HG02938 (cell line): Measurements from ENCODE around the gene MFAP1.
A peak's percentile ranks its signal among the peaks of the same experiment; 100 is the strongest.
"Not testable (repeated sequence)": the region's sequence is repeated elsewhere in the genome, so short reads cannot be mapped to it uniquely, and the experiment has no call there.

Experiments
- ATAC-seq: cut with Tn5 transposase; IDR thresholded peaks from one replicate; pipeline ENCODE4 v1.9.1; 2021; ENCODE audit warnings: mild to moderate bottlenecking, moderate library complexity; ENCODE audit not compliant: unreplicated experiment

Gene MFAP1

GRCh38 chr15:43825305-43825704 is 815 bp upstream of the MFAP1 start:
- ATAC-seq, result not testable (repeated sequence)

DNA sequence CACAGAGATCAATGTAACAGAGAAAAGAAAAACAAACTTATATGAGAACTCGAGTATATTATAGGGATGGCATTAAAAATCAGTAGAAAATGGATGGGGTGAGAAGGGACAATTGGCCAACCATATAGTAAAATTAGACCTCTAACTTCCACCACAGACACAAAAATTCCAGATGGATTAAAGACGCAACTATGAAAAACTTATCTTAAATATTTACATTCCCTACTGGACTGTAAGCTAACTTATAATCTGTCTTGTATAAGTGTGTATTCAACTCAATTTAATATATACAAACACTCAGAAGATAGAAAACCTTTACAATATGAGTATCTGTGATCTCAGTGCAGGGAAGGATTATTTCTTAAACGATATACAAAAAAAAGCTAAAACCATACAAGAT is 3.0 kb downstream of the MFAP1 start:
- no peak for ATAC-seq

DNA sequence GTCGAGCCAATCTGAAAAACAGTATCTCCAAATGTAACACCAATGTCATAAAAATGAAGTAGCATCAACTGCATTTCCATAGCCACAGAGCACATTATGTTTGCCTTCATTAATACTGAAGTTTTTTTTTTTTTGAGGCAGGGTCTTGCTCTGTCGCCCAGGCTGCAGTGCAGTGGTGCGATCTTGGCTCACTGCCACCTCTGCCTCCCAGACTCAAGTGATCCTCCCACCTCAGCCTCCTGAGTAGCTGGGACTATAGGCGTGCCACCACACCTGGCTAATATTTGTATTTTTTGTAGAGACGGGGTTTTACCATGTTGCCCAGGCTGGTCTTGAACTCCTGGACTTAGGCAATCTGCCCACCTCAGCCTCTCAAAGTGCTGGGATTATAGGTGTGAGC is 9.4 kb downstream of the MFAP1 start:
- ATAC-seq, result not testable (repeated sequence)

DNA sequence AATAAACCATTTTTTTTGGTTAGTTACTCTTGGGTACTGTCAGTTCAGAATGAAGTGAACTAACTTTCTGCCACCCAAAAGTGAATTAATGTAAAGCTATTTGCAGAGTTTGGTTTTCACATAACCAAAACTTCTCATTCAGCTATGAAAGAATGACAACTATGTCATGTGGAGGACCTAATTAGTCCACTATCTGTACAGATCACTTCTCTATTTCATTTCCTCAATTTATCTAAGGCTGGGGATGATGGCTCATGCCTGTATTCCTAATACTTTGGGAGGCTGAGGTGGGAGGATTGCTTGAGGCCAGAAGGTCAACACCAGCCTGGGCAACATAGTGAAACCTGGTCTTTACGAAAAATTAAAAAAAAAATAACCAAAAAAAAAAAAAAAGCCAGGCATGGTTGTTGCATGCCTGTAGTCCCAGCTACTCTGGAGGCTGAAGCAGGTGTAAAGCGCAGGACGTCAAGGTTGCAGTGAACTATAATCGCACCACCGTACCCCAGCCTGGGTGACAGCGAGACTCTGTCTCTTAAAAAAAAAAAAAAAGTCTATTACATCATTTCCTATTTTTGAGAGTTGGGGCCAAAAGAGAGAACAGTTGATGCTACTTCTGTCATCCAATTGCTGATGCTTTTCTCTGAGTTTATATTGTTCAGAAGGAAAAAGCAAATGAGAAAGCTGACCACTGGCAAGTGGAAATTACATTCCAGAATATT is 15.4 kb downstream of the MFAP1 start:
- ATAC-seq, result peak; percentile 65

- no peak for ATAC-seq
Measured at GRCh38 chr15:43808435-43808950, 16.0 kb downstream of the MFAP1 start.

GRCh38 chr15:43802676-43803075 is 21.8 kb downstream of the MFAP1 start:
- not testable (repeated sequence) for ATAC-seq

GRCh38 chr15:43800286-43801141 is 24.0 kb downstream of the MFAP1 start, which contains the start of gene HYPK:
Gene HYPK, plus strand, starts transcription at chr15:43800599. Its CDS starts 24 bp downstream, at chr15:43800623.
- peak; percentile 79 for ATAC-seq

DNA sequence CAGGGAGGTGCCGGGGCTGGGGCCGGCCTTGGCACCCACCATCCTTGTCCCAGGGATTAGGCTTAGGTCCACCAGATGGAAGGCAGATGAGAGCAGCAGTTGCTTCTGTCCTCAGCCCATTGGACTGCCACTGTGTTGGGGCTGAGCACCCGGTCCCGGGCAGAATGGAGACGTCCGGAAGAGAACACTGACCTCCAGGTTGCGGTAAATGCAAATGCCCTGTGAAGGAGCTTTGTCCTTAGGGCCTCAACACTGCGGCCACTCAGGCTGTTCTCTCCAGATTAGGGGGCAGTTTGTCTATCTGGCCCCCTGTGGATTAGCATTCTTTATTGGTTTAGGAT is 24.6 kb downstream of the MFAP1 start, which contains the start of gene SERINC4:
TSS of gene SERINC4 (minus strand) at position 276 of the 341 bp plus-strand sequence. CDS start at position 42, 234 bp downstream.
- ATAC-seq, result no peak

DNA sequence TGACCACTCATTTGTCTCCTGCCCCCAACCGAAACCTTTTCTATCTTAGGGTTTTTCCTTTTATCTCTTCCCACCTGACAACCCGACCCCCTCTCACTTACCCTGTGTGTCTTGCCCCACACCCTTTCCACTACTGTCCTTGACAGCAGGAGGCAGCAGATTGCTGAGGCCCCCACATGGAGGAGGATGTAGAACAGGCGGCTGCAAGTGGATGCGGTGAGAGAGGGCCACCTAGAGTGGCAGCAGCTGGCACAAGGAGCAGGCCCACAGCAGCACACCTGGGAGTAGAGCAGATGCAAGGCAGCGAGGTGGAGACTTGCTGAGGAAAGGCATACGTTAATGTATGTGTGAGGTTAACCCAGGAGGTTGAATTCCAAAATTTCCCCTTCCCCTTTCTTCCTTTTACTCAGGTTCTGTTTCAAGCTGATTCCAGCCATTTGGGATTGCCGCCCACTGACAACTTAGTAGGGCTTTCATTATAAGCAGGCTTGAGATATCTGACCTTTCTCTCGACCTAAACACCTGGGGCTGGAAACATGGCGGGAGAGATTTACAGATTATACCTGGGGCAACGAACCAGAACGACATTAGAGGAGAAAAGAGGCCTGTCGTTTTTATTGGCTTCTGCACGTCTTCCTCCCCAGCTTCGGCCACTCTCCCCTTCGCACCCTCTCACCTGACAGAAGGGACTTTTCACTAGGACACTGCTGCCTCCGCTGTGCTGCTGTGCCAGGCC is 25.1 kb downstream of the MFAP1 start:
- ATAC-seq, result no peak

- ATAC-seq, result no peak
Measured at GRCh38 chr15:43796566-43796965, 27.9 kb downstream of the MFAP1 start.

DNA sequence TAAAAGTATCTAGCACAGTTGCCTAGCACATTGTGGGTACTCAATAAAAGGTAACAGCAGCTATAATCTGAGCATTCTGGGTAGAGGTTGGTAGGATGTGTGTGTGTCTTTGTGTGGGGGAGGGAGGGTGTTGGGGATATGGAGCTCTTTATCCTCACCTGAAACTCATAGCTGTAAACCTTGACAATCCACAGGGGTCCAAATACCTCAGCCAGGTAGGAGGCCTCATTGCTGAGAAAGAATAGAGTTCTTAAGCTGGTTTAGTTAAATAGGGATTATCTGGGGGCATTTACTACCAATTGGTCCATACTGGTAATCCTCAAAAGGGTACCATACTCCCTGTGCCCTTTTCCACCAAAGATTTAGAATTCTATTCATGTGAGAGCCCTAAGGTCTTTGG is 28.5 kb downstream of the MFAP1 start:
- no peak for ATAC-seq

DNA sequence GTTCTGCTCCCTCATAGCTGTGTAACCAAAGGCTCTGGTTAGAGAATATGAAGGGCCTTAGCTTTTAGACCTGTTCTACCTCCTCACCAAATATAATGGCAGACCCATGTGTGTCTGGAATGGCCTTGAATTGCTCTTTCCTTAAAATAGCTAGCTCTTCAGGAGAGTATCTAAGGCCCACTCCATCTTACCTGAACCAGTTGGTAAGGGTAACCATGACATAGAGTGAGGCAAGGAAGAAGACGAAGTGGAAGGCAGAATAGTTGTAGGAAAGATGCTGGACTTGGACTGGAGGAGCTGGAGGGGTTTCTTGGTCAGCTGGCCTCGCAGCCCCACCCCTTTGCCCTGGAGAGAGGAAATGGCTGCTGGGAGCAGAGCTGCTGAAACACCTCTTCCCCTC is 29.3 kb downstream of the MFAP1 start:
- no peak for ATAC-seq

- no peak for ATAC-seq
Measured at GRCh38 chr15:43794269-43795037, 30.0 kb downstream of the MFAP1 start.

DNA sequence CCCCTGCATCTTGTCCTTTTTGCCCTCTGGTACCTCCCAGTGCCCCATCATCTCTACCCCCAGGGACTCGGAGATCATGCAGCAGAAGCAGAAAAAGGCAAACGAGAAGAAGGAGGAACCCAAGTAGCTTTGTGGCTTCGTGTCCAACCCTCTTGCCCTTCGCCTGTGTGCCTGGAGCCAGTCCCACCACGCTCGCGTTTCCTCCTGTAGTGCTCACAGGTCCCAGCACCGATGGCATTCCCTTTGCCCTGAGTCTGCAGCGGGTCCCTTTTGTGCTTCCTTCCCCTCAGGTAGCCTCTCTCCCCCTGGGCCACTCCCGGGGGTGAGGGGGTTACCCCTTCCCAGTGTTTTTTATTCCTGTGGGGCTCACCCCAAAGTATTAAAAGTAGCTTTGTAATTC is 30.8 kb downstream of the MFAP1 start:
- no peak for ATAC-seq

DNA sequence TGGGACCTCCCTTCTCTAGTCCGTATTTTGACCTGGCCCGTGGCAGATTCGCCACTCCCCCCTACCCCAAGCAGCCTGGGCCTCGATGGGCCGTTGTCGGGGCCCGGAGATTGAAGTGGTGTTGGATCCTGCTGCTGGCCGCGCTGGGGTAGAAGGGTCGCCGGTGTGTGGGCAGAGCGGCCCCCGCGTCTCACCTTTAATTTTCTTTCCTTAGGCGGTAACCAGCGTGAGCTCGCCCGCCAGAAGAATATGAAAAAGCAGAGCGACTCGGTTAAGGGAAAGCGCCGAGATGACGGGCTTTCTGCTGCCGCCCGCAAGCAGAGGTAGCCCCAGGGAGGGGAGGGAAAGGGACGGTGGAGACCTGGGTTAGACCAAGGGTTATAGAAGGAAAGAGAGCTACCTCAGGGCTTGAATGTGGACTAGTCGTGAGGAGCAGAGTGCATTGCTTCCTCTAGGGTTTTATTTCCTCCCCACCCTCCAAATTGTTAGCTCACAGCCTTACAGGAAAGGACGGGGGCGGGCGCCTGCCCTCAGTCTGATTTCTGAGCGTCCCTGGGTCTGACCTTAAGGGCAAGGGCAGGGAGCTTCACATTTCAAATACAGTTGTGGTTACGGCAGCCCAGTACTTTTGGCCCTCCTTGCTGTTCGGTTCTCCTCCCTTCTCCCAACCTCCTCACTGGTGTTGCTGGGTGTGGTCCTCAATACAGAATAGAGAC is 31.6 kb downstream of the MFAP1 start:
- ATAC-seq, result no peak

DNA sequence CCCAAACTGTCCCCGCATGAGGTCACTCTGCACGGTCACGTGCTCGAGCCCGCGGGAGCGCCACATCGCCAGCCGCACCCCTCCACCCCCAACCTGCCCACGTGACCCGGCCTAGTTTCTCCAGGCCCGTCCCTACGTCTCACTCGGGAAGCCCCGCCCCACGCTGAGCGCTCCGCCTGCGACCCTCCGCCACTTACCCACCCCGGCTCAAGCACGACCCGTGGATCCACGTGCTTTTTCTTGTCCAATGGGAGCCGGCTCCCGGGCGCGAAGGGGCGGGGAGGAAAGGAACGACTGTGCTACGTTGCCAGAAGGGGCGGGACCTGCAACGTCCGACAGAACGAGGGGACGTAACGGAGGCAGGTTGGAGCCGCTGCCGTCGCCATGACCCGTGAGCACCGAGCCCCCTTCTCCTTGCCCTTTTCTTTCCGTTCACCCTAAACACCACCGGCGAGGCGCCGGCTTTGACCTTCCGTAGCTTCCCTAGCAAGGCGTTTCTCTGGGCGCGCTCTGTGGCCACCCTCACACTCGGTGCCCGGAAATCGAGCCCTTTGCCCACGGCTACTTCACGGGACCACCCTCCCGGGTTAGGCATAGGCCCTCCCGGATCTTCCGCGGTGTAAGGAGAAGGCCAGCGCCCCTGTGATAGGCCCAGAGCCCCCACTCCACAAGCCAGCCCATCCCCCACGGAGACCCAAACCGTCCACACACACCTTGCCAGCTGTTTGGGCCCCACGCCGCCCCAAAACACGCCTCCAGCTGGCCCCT is 32.3 kb downstream of the MFAP1 start, which contains the start of gene SERF2:
TSS of gene SERF2 (plus strand) at position 328 of the 768 bp plus-strand sequence. CDS start at position 385, 57 bp downstream.
- ATAC-seq, result peak; percentile 84

DNA sequence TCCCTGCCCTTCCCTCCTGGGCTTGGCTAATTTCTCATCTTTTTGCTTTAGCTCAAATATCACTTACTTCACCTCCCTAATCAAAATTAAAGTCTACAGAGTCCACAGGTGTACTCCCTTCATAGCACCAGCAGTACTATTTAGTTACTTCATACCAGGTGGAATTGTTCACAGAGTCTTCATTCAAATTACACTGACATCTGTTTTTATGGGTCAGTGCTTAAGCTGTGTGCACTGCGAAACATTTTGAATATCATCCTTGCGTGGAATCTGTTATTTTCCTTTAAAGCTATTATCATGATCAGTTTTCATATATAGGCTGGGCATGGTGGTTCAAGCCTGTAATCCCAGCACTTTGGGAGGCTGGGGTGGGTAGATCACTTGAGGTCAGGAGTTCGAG is 35.1 kb downstream of the MFAP1 start:
- ATAC-seq, result no peak

- no peak for ATAC-seq
Measured at GRCh38 chr15:43779016-43779415, 45.5 kb downstream of the MFAP1 start.
